ENCODE results near the gene CLDN8. TPM values are rescaled to one million over a fixed set of nuclear protein-coding genes. Genes with fewer than 3 reads are reported as not detected.

CLDN8 gene
- total RNA-seq, 1 donor from 2014 or later: not detected

DNA sequence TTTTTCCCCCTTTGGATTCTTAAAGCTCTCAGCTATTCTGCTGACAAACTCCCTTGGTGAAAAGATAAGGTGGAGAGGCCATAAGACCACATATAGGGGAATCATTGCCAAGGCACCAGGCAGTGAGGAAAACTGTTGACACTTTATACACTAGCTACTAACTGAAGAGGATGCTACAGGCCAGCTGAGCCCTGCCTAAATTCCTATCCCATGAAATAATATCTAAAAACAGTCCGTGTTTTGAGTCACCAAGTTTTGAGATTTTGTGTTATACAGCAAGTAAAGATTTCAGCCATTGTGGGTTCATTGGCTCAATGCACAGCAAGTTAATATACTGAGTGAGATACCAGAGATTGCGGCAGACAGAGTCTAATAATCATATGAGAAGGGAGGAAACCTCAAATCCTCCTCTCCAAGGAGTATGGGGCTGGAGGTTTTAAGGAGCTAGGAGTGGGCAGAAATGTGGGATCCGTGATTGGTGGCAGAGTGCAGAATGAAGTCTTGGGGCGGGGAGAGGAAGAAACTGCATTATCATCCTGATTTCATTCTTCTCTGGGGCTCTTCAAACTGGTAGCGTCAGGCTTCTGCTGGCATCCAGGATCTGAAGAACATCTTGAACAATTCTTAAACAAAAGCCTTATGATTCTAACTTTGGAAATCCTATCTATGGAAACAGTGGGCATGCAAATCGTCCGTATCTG, 9.2 kb downstream of the CLDN8 start:
- H3K27ac Mint-ChIP-seq (ENCODE audit: unreplicated experiment): peak overlapping the region; percentile 96
- no peaks in the 10 kb centered on the region for H3K36me3 Mint-ChIP-seq (ENCODE audit: low read depth)
- H3K9me3 Mint-ChIP-seq: peaks cover 7% of the 10 kb centered on the region
- peaks cover 4% of the 10 kb centered on the region for H3K27me3 Mint-ChIP-seq (ENCODE audit: low read depth)
- peaks cover 27% of the 10 kb centered on the region for H3K4me1 Mint-ChIP-seq
- no peak overlapping the region for H3K4me3 Mint-ChIP-seq
- TF ChIP-seq, protein P1, sequence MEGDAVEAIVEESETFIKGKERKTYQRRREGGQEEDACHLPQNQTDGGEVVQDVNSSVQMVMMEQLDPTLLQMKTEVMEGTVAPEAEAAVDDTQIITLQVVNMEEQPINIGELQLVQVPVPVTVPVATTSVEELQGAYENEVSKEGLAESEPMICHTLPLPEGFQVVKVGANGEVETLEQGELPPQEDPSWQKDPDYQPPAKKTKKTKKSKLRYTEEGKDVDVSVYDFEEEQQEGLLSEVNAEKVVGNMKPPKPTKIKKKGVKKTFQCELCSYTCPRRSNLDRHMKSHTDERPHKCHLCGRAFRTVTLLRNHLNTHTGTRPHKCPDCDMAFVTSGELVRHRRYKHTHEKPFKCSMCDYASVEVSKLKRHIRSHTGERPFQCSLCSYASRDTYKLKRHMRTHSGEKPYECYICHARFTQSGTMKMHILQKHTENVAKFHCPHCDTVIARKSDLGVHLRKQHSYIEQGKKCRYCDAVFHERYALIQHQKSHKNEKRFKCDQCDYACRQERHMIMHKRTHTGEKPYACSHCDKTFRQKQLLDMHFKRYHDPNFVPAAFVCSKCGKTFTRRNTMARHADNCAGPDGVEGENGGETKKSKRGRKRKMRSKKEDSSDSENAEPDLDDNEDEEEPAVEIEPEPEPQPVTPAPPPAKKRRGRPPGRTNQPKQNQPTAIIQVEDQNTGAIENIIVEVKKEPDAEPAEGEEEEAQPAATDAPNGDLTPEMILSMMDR (conservative IDR thresholded peaks at IDR 0.05): no peak
- no peak for DNase-seq (ENCODE audit: low read depth, low spot score)

DNA sequence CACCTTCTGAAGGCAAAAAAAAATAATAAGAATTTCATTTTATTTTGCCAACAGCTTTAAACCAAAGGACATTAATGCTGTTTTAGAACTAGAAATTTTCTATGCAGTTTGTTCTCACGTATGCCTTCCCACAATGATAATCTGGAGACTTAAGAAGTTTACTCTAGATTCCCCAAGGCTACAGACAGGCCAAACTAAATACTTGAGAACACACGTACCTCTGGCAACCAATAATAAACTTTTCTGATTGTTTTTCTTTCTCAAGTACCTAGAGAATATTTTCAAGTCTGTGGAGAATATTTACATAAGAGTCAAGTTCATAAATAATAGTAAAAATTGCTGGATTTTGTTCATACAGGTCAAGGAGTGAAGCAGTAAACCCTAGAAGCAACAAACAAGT, 15.9 kb downstream of the CLDN8 start:
- Mint-ChIP-seq H3K27me3 (ENCODE audit: low read depth) (peaks cover 7% of the 10 kb centered on the region), H3K27ac (ENCODE audit: unreplicated experiment) (no peak overlapping the region), H3K9me3 (peaks cover 10% of the 10 kb centered on the region), H3K4me1 (no peaks in the 10 kb centered on the region), H3K36me3 (ENCODE audit: low read depth) (no peaks in the 10 kb centered on the region), H3K4me3 (no peak overlapping the region)
- TF ChIP-seq, protein P1 (conservative IDR thresholded peaks at IDR 0.05): no peak
- no peak for DNase-seq (ENCODE audit: low read depth, low spot score)

DNA sequence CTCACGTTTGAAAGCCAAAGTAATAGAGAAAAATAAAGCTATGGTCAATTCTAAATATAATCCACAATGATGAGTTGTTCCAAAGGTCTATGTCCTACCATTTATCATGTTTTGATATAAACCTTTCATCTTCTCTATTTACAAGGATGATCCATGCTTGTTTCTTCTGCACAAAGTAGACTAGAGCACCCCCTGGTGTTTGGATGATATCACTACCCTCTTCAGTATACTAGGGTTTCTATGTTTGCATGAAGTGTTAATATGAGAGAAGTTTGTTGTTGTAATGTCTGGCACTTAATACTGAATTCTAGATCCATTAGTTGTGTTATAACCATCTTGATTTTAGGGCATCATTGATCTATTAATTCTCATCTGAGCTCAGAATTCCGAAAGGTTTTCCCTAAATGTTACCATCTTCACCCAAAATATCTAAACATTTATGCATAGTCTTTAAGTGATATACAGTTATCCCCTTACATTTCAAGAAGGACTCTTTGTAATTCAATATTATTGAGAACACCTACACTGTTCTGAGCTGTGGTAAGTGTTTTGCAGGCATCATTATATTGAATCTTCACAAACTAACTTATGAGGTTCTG, 21.1 kb downstream of the CLDN8 start:
- no peaks in the 10 kb centered on the region for H3K9me3 Mint-ChIP-seq
- TF ChIP-seq, protein P1 (conservative IDR thresholded peaks at IDR 0.05): peak; percentile 81
- DNase-seq (ENCODE audit: low read depth, low spot score): peak; percentile 27

DNA sequence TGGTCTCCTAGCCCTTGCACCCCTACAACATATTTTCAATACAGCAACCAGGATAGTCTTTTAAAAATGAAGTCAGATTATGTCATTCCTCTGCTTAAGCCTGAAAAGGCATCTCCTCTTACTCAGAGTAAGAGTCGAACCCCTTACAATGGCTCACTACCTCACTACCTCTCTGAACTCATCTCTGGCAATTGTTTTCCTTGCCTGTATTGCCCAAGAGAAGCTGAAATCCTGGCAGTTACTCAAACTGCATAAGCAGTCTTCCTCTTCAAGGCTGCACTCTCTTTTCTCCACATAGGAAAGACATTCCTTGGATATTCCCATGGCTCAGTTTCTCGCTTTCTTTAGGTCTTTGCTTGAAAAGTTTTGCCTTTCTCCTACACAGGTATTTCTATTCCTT, 22.7 kb downstream of the CLDN8 start:
- Mint-ChIP-seq H3K36me3 (ENCODE audit: low read depth) (no peaks in the 10 kb centered on the region), H3K27ac (ENCODE audit: unreplicated experiment) (no peak overlapping the region), H3K9me3 (no peaks in the 10 kb centered on the region), H3K4me3 (no peak overlapping the region), H3K4me1 (no peaks in the 10 kb centered on the region), H3K27me3 (ENCODE audit: low read depth) (peaks cover 7% of the 10 kb centered on the region)
- DNase-seq (ENCODE audit: low read depth, low spot score): no peak
- TF ChIP-seq, protein P1 (conservative IDR thresholded peaks at IDR 0.05): no peak

More for the DNA sequence above, 21.1 kb downstream of the CLDN8 start:
- H3K4me3 Mint-ChIP-seq: no peak overlapping the region
- H3K4me1 Mint-ChIP-seq: no peaks in the 10 kb centered on the region
- H3K27me3 Mint-ChIP-seq (ENCODE audit: low read depth): peaks cover 7% of the 10 kb centered on the region
- no peaks in the 10 kb centered on the region for H3K36me3 Mint-ChIP-seq (ENCODE audit: low read depth)
- no peak overlapping the region for H3K27ac Mint-ChIP-seq (ENCODE audit: unreplicated experiment)

DNA sequence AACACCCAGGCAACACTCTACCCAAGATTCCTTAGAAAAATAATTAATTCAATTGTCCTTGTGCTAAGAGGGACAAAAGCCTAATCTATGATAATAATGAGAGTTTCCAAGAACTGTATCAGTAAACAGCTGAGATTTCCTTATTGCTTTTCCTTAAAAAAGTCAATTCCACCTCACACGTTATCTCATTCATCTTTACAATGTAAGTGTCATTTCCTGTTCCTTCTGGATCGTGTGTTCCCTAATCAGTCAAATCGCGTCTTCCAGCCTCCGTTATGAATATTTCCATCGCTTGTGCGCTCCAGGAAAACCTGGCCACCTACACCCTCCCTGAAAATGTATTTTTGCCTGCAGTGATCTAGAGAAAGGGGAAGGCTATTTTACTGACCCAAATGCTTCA, 25.3 kb downstream of the CLDN8 start:
- H3K4me3 Mint-ChIP-seq: no peak overlapping the region
- no peak for DNase-seq (ENCODE audit: low read depth, low spot score)
- TF ChIP-seq, protein P1 (conservative IDR thresholded peaks at IDR 0.05): no peak
- no peak overlapping the region for H3K27ac Mint-ChIP-seq (ENCODE audit: unreplicated experiment)
- no peaks in the 10 kb centered on the region for H3K4me1 Mint-ChIP-seq
- H3K9me3 Mint-ChIP-seq: no peaks in the 10 kb centered on the region
- H3K36me3 Mint-ChIP-seq (ENCODE audit: low read depth): no peaks in the 10 kb centered on the region
- peaks cover 7% of the 10 kb centered on the region for H3K27me3 Mint-ChIP-seq (ENCODE audit: low read depth)
